Panc1 (cell line): Measurements from ENCODE around the gene THRB. TPM values are rescaled to one million over a fixed set of nuclear protein-coding genes. Genes with fewer than 3 reads are reported as not detected.

Source experiments
- ATAC-seq: fragments of 200-7000 bp; cut with Tn5 transposase; 2 replicates; pipeline ENCODE4 v1.9.1; 2020; ENCODE audit warnings: mild to moderate bottlenecking, moderate library complexity
- BruUV-seq: library from RNA; stranded (reverse); fragments of 400-500 nt; replicated peaks from 2 replicates; lab custom pipeline; 2021; lab: Mats Ljungman, UMichigan
- CTCF ChIA-PET: fragments of 300-600 bp; sonication (Branson Sonifier 250); formaldehyde crosslinking; loops from one replicate; lab custom pipeline; 2022; ENCODE audit warnings: antibody characterized with exemption; lab: Charles Lee
- POLR2A ChIA-PET: fragments of 300-600 bp; sonication (Branson Sonifier 250); formaldehyde crosslinking; loops from one replicate; lab custom pipeline; 2022; ENCODE audit warnings: antibody characterized with exemption; lab: Charles Lee
- DNase-seq: peaks from one replicate; pipeline ENCODE4 v3.0.0-alpha.2; 2010; ENCODE audit warnings: low read depth, low spot score
- H3K27ac ChIP-seq: 2 replicates; pipeline ENCODE4 v1.5.1; 2011; ENCODE audit warnings: mild to moderate bottlenecking, low read length, inconsistent platforms
- H3K27me3 ChIP-seq: fragments of 200-500 bp; sonication (Bioruptor generic); 2 replicates; pipeline ENCODE4 v1.6.0; 2014; ENCODE audit warnings: low read length, inconsistent platforms; ENCODE audit not compliant: control insufficient read depth, insufficient read depth
- H3K36me3 ChIP-seq: fragments of 200-500 bp; sonication (Bioruptor generic); 2 replicates; pipeline ENCODE4 v1.5.1; 2014; ENCODE audit warnings: inconsistent platforms, mild to moderate bottlenecking, low read length, moderate library complexity; ENCODE audit not compliant: control insufficient read depth, insufficient read depth
- H3K4me1 ChIP-seq: 2 replicates; pipeline ENCODE4 v1.5.1; 2011; ENCODE audit warnings: inconsistent platforms, mild to moderate bottlenecking, low read length, moderate library complexity; ENCODE audit not compliant: control insufficient read depth, insufficient read depth
- H3K4me3 ChIP-seq, 2 experiments: 2 replicates each; pipeline ENCODE4 v1.5.1; 2011 to 2012; ENCODE audit warnings: low read depth in 2 of 2, low read length in 2 of 2, mild to moderate bottlenecking in 2 of 2, inconsistent platforms in 1 of 2, moderate library complexity in 1 of 2
- H3K9me3 ChIP-seq: fragments of 200-500 bp; sonication (Bioruptor generic); 2 replicates; pipeline ENCODE4 v1.5.1; 2014; ENCODE audit warnings: low read depth, mild to moderate bottlenecking, inconsistent platforms, low read length, moderate library complexity; ENCODE audit not compliant: control insufficient read depth, insufficient read depth
- CTCF ChIP-seq: fragments of 450-650 bp; IDR thresholded peaks from 2 replicates; pipeline ENCODE4 v1.5.1; 2017; ENCODE audit warnings: mild to moderate bottlenecking
- POLR2AphosphoS5 ChIP-seq: IDR thresholded peaks from 2 replicates; pipeline ENCODE4 v1.6.1; 2012; ENCODE audit warnings: mild to moderate bottlenecking, low read depth, low read length, moderate library complexity
- REST ChIP-seq, 2 experiments: IDR thresholded peaks; 2 replicates each; pipeline ENCODE4 v1.6.1; 2011 to 2012; ENCODE audit warnings: low read depth in 2 of 2, control low read depth in 1 of 2, low read length in 1 of 2, mild to moderate bottlenecking in 1 of 2, moderate library complexity in 1 of 2; ENCODE audit not compliant: insufficient read depth in 1 of 2
- SIN3A ChIP-seq: IDR thresholded peaks from 2 replicates; pipeline ENCODE4 v1.6.1; 2012; ENCODE audit warnings: low read depth, mild to moderate bottlenecking, low read length, moderate library complexity, borderline replicate concordance; ENCODE audit not compliant: insufficient read depth
- TCF7L2 ChIP-seq: IDR thresholded peaks from 2 replicates; pipeline ENCODE4 v1.6.1; 2011; ENCODE audit warnings: mild to moderate bottlenecking, low read depth, low read length, inconsistent platforms
- in situ Hi-C: cut with HindIII; loops from 2 replicates; pipeline ENCODE4 v1.10.0; 2016; ENCODE audit warnings: low sequenced_read_pairs, low pct_unique_long_range_greater_than_20kb
- intact Hi-C: fragments of 100-400 bp; cut with micrococcal nuclease; formaldehyde crosslinking; loops from one replicate; pipeline ENCODE4 v1.10.0; 2022; ENCODE audit not compliant: unreplicated experiment
- total RNA-seq: library from RNA; stranded (reverse); gene quantifications from one replicate; pipeline ENCODE4 v1.2.1, GENCODE V29; 2021; ENCODE audit not compliant: unreplicated experiment

Gene THRB
- total RNA-seq, 1 experiment from 2014 or later: 3.9 TPM

- H3K4me3 ChIP-seq: no peak overlapping the region
- POLR2A ChIA-PET: no interaction called here
- DNase-seq: no peak
- BruUV-seq: no TSS peak
- CTCF ChIA-PET: no interaction called here
- ATAC-seq: no peak
- H3K4me1 ChIP-seq: no peaks in the 10 kb centered on the region
- no peaks in the 10 kb centered on the region for H3K9me3 ChIP-seq
- H3K27me3 ChIP-seq: no peaks in the 10 kb centered on the region
- H3K36me3 ChIP-seq: no peaks in the 10 kb centered on the region
- intact Hi-C loops (no loop called here), in situ Hi-C loops (no loop called here)
- H3K27ac ChIP-seq: no peak overlapping the region
- no peak for TF ChIP-seq TCF7L2
- TF ChIP-seq SIN3A: no peak
- TF ChIP-seq POLR2AphosphoS5: no peak
- no peak for TF ChIP-seq REST (IDR thresholded peaks at IDR 0.05; ENCODE audit: insufficient read depth in 1 of 2, low read depth in 2 of 2, low read length in 1 of 2)
- TF ChIP-seq CTCF: no peak
These were observed 98.3 kb downstream of the THRB start for GRCh38 chr3:24396338-24396737.

GRCh38 chr3:24394754-24395153 lies 99.9 kb downstream of the THRB start:
- ChIA-PET CTCF (no interaction called here), POLR2A (no interaction called here)
- ATAC-seq (no peak), DNase-seq (no peak)
- Histone ChIP-seq H3K4me1 (no peaks in the 10 kb centered on the region), H3K27ac (no peak overlapping the region), H3K9me3 (no peaks in the 10 kb centered on the region), H3K36me3 (no peaks in the 10 kb centered on the region), H3K27me3 (no peaks in the 10 kb centered on the region), H3K4me3 (no peak overlapping the region)
- intact Hi-C loops: no loop called here
- in situ Hi-C loops: no loop called here
- no peak for TF ChIP-seq SIN3A
- TF ChIP-seq CTCF: no peak
- TF ChIP-seq TCF7L2: no peak
- TF ChIP-seq REST (IDR thresholded peaks at IDR 0.05; ENCODE audit: insufficient read depth in 1 of 2, low read depth in 2 of 2, low read length in 1 of 2): no peak
- TF ChIP-seq POLR2AphosphoS5: no peak
- no TSS peak for BruUV-seq
